Natural killer cell (primary cell): Measurements from ENCODE around the gene MED27. TPM values are rescaled to one million over a fixed set of nuclear protein-coding genes. Genes with fewer than 3 reads are reported as not detected.

Source experiments
- ATAC-seq, 3 donors: fragments of 150-1000 bp in 2 of 3; fragments of 200-7000 bp in 1 of 3; cut with Tn5 transposase; 1 replicate in 1 of 3; 2 replicates in 2 of 3; pipeline ENCODE4 v1.10.0; 2021; ENCODE audit warnings: mild to moderate bottlenecking in 2 of 3, moderate library complexity in 2 of 3
- DNase-seq, 2 donors: peaks; one replicate each; pipeline versions ENCODE4 v3.0.0 to v3.0.0-alpha.2; 2013 to 2021; ENCODE audit warnings: mixed read lengths in 1 of 2
- H3K27ac ChIP-seq: one replicate; pipeline ENCODE4 v1.5.1; 2013; ENCODE audit warnings: mild to moderate bottlenecking, low read length
- H3K27me3 ChIP-seq: one replicate; pipeline ENCODE4 v1.6.1; 2013; ENCODE audit warnings: low read length; ENCODE audit not compliant: control insufficient read depth, insufficient read depth
- H3K36me3 ChIP-seq: one replicate; pipeline ENCODE4 v1.6.1; 2013; ENCODE audit warnings: low read length; ENCODE audit not compliant: control insufficient read depth, insufficient read depth
- H3K4me1 ChIP-seq: one replicate; pipeline ENCODE4 v1.6.1; 2013; ENCODE audit warnings: low read length; ENCODE audit not compliant: control insufficient read depth, insufficient read depth
- H3K4me3 ChIP-seq: one replicate; pipeline ENCODE4 v1.5.1; 2013; ENCODE audit warnings: low read length
- H3K9me3 ChIP-seq: one replicate; pipeline ENCODE4 v1.6.1; 2013; ENCODE audit warnings: low read length; ENCODE audit not compliant: control insufficient read depth, insufficient read depth
- H3K27ac Mint-ChIP-seq, 2 donors: one replicate each; pipeline ENCODE4 v1.8.0; 2022; ENCODE audit warnings: mild to moderate bottlenecking in 2 of 2, mixed read lengths in 2 of 2, moderate library complexity in 1 of 2
- H3K27me3 Mint-ChIP-seq, 2 donors: one replicate each; pipeline ENCODE4 v1.8.0; 2022; ENCODE audit warnings: low read depth in 2 of 2, mixed read lengths in 2 of 2
- H3K36me3 Mint-ChIP-seq: one replicate; pipeline ENCODE4 v1.8.0; 2022; ENCODE audit warnings: mixed read lengths
- H3K4me1 Mint-ChIP-seq, 2 donors: one replicate each; pipeline ENCODE4 v1.8.0; 2022; ENCODE audit warnings: mixed read lengths in 2 of 2
- H3K4me3 Mint-ChIP-seq: one replicate; pipeline ENCODE4 v1.8.0; 2022; ENCODE audit warnings: mild to moderate bottlenecking, moderate library complexity, mixed read lengths
- H3K9me3 Mint-ChIP-seq, 2 donors: one replicate each; pipeline ENCODE4 v1.8.0; 2022; ENCODE audit warnings: mixed read lengths in 2 of 2
- WGBS: methylation state at CpG from one replicate; pipeline ENCODE4 v1.1.7; 2013; ENCODE audit warnings: missing lambda C conversion rate; ENCODE audit not compliant: insufficient coverage; 5-methylcytosine and 5-hydroxymethylcytosine counted together
- intact Hi-C: fragments of 100-400 bp; cut with micrococcal nuclease; formaldehyde crosslinking; loops from one replicate; pipeline ENCODE4 v1.14.2; 2022
- total RNA-seq, 4 donors: library from RNA; stranded (reverse); fragments of 120-200 nt in 1 of 4; gene quantifications; one replicate each; pipeline versions ENCODE4 v1.2.3 to v1.2.4, GENCODE V29; 2013 to 2022
- TF ChIP-seq, protein P1 (sequence below): fragments of 200-600 bp; IDR thresholded peaks from one replicate; pipeline ENCODE4 v1.8.0; 2022; ENCODE audit warnings: antibody characterized with exemption

MED27 gene
- total RNA-seq, 3 donors from 2014 or later (not counting 1 experiment from before 2014, with no cell fraction given): 24.4 to 27.3 (median 26.9) TPM

- Mint-ChIP-seq H3K4me3 (no peak overlapping the region), H3K9me3 (no peaks in the 10 kb centered on the region), H3K27me3 (no peaks in the 10 kb centered on the region), H3K27ac (no peak overlapping the region), H3K4me1 (peaks cover 0 to 23% of the 10 kb centered on the region in 2 donors), H3K36me3 (no peaks in the 10 kb centered on the region)
- no peak for ATAC-seq
- TF ChIP-seq, protein P1, sequence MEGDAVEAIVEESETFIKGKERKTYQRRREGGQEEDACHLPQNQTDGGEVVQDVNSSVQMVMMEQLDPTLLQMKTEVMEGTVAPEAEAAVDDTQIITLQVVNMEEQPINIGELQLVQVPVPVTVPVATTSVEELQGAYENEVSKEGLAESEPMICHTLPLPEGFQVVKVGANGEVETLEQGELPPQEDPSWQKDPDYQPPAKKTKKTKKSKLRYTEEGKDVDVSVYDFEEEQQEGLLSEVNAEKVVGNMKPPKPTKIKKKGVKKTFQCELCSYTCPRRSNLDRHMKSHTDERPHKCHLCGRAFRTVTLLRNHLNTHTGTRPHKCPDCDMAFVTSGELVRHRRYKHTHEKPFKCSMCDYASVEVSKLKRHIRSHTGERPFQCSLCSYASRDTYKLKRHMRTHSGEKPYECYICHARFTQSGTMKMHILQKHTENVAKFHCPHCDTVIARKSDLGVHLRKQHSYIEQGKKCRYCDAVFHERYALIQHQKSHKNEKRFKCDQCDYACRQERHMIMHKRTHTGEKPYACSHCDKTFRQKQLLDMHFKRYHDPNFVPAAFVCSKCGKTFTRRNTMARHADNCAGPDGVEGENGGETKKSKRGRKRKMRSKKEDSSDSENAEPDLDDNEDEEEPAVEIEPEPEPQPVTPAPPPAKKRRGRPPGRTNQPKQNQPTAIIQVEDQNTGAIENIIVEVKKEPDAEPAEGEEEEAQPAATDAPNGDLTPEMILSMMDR: no peak
- no peak overlapping the region for H3K4me3 ChIP-seq
- no peaks in the 10 kb centered on the region for H3K4me1 ChIP-seq
- H3K27me3 ChIP-seq: no peaks in the 10 kb centered on the region
- DNase-seq: no peak
- no peak overlapping the region for H3K27ac ChIP-seq
- H3K36me3 ChIP-seq: no peaks in the 10 kb centered on the region
- intact Hi-C loops: no loop called here
- H3K9me3 ChIP-seq: no peaks in the 10 kb centered on the region
- WGBS: 92% methylated on average over 1 of the region's 3 CpGs
These were observed 152.6 kb downstream of the MED27 start for GRCh38 chr9:131927091-131927490.

GRCh38 chr9:131926360-131926922 is 153.2 kb downstream of the MED27 start:
- intact Hi-C loops: no loop called here
- H3K36me3 Mint-ChIP-seq: no peaks in the 10 kb centered on the region

GRCh38 chr9:131925677-131926177 is 153.9 kb downstream of the MED27 start:
- DNase-seq (no peak), ATAC-seq (no peak)
- no peaks in the 10 kb centered on the region for H3K27me3 ChIP-seq
- H3K4me3 ChIP-seq: no peak overlapping the region
- WGBS: 97% methylated on average over 6 of the region's 6 CpGs
- H3K27me3 Mint-ChIP-seq: no peaks in the 10 kb centered on the region
- no peak overlapping the region for H3K27ac Mint-ChIP-seq
- TF ChIP-seq, protein P1: no peak
- no peak overlapping the region for H3K4me3 Mint-ChIP-seq
- H3K4me1 ChIP-seq: no peaks in the 10 kb centered on the region
- H3K27ac ChIP-seq: no peak overlapping the region
- no peaks in the 10 kb centered on the region for H3K36me3 Mint-ChIP-seq
- intact Hi-C loops: no loop called here
- H3K9me3 ChIP-seq: no peaks in the 10 kb centered on the region
- H3K36me3 ChIP-seq: no peaks in the 10 kb centered on the region
- no peaks in the 10 kb centered on the region for H3K9me3 Mint-ChIP-seq
- peaks cover 0 to 15% of the 10 kb centered on the region in 2 donors for H3K4me1 Mint-ChIP-seq

More at GRCh38 chr9:131926360-131926922, 153.2 kb downstream of the MED27 start:
- TF ChIP-seq, protein P1: no peak
- Histone ChIP-seq H3K9me3 (no peaks in the 10 kb centered on the region), H3K36me3 (no peaks in the 10 kb centered on the region), H3K27me3 (no peaks in the 10 kb centered on the region), H3K27ac (no peak overlapping the region), H3K4me1 (no peaks in the 10 kb centered on the region), H3K4me3 (no peak overlapping the region)
- Mint-ChIP-seq H3K27me3 (no peaks in the 10 kb centered on the region), H3K4me1 (peaks cover 0 to 17% of the 10 kb centered on the region in 2 donors), H3K27ac (no peak overlapping the region), H3K4me3 (no peak overlapping the region), H3K9me3 (no peaks in the 10 kb centered on the region)
- 96% methylated on average over 5 of the region's 6 CpGs for WGBS
- ATAC-seq (no peak), DNase-seq (no peak)

GRCh38 chr9:131923766-131924165 is 155.9 kb downstream of the MED27 start:
- Histone ChIP-seq H3K27me3 (no peaks in the 10 kb centered on the region), H3K9me3 (no peaks in the 10 kb centered on the region), H3K36me3 (no peaks in the 10 kb centered on the region), H3K4me3 (no peak overlapping the region), H3K4me1 (no peaks in the 10 kb centered on the region), H3K27ac (no peak overlapping the region)
- H3K27me3 Mint-ChIP-seq: no peaks in the 10 kb centered on the region
- no peak overlapping the region for H3K4me3 Mint-ChIP-seq
- ATAC-seq (no peak), DNase-seq (no peak)
- H3K27ac Mint-ChIP-seq: no peak overlapping the region
- H3K9me3 Mint-ChIP-seq: no peaks in the 10 kb centered on the region
- TF ChIP-seq, protein P1: no peak
- H3K36me3 Mint-ChIP-seq: no peaks in the 10 kb centered on the region
- H3K4me1 Mint-ChIP-seq: peaks cover 10 to 11% of the 10 kb centered on the region in 2 donors
- intact Hi-C loops: no loop called here
- no CpG with 5 or more reads among the region's 4 CpGs for WGBS
